ENCODE measurements around the gene IL34.

Gene IL34

GRCh38 chr16:70703835-70704381, 57.5 kb downstream of the IL34 start:
- no peak for DNase-seq

GRCh38 chr16:70704586-70704985, 58.2 kb downstream of the IL34 start:
- no peak for DNase-seq

GRCh38 chr16:70705056-70705455, 58.7 kb downstream of the IL34 start:
- no peak for DNase-seq

- no peak for DNase-seq
Measured at GRCh38 chr16:70706948-70707465, 60.6 kb downstream of the IL34 start.

- DNase-seq: no peak
Measured at GRCh38 chr16:70708366-70709246, 62.2 kb downstream of the IL34 start.

GRCh38 chr16:70709457-70709856, 63.1 kb downstream of the IL34 start:
- no peak for DNase-seq

GRCh38 chr16:70709942-70710341, 63.6 kb downstream of the IL34 start:
- no peak for DNase-seq
